Activated naive CD4-positive, alpha-beta T cell (primary cell): ENCODE measurements around the gene RCCD1.
"Not testable (repeated sequence)": the region's sequence is repeated elsewhere in the genome, so short reads cannot be mapped to it uniquely, and the experiment has no call there.

ENCODE experiments used
- DNase-seq, 4 experiments: peaks; one replicate each; lab custom pipeline; 2025; lab: John Stamatoyannopoulos, UW

The RCCD1 gene

DNA sequence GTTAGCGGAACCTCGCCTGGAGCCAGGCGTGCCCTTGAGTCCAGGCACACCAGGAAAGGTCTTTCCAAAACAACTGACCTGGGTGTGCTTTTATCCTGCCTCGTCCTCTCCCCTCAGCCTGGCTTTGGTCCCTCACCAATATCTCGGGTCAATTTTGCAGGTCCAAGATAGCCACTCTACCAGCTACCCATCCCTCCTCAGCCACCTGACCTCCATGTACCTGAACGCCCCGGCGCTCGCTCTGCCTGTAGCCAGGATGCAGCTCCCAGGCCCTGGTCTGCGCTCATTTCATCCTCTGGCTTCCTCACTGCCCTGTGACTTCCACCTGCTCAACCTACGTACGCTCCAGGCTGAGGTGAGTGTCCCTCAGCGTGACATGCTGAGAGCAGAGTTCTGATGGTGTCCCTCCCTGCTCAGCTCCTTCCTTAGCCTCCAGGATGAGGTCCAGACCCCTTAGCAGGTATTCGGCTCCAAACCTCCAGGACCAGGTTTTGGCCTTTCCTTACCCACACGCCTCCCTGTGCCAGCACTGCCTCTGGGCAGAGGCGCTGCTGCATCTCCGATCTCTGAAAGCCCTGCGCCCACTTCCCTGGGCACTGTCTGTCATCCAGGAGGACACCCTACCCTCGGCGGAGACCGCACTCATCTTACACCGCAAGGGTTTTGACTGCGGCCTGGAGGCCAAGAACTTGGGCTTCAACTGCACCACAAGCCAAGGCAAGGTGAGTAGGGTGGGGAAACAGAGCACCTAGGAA, 36.5 kb upstream of the RCCD1 start:
- no peak for DNase-seq

DNA sequence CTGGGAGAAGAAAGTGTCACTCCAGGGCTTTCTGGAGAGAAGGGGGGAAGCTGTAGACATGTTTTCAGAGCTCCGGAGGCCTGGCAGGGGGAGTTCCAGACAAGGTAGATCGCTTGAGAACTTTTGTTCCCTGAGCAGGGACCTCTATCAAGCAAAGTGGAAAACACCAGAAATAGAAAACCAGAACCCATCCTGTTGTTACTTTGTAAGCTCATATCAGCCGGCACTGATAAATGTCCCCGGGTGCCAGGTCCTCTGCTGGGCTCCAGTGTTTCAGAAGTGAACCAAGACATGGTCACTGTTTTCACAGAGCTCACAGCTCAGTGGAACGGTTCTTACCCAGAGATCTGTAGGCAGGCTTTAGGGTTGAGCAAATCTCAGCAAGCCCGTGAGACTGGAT, 35.8 kb upstream of the RCCD1 start:
- DNase-seq = no peak

- DNase-seq = no peak
Measured at GRCh38 chr15:90921887-90922286, 32.8 kb upstream of the RCCD1 start.

DNA sequence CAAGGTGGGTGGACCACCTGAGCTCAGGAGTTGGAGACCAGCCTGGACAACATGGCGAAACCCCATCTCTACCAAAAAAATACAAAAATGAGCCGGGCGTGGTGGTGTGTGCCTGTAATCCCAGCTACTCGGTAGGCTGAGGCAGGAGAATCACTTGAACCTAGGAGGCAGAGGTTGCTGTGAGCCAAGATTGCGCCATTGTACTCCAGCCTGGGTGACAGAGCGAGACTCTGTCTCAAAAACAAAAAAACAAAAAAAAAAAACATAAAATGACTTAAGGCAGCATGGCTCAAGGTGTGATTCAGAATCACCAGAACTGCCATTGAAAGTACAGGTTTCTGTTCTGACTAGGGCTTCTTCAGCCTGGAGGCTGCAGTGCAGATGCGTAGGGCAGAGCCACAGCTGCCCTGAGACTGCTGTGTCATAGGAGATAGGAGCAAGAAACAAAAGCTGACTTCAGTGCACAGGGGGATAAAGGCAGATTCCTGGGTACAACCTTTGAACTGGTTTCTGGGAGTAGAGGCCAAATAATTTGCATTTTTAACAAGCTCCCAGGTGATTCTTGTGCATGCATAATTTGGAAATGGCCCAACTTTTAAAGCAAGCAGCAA, 31.9 kb upstream of the RCCD1 start:
- DNase-seq = not testable (repeated sequence)

- DNase-seq = no peak
Measured at GRCh38 chr15:90924375-90924774, 30.3 kb upstream of the RCCD1 start.

DNA sequence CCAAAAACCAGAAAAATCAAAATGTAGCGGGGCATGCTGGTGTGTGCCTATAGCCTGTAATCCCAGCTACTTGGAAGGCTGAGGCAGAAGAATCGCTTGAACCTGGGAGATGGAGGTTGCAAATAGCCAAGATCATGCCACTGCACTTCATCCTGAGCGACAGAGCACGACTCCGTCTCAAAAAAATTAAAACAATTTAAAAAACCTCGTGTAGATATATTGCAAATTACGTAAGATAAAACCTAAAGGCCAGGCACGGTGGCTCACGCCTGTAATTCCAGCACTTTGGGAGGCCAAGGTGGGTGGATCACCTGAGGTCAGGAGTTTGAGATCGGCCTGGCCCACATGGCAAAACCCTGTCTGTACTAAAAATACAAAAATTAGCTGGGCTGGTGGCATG, 27.9 kb upstream of the RCCD1 start:
- DNase-seq = not testable (repeated sequence)

DNA sequence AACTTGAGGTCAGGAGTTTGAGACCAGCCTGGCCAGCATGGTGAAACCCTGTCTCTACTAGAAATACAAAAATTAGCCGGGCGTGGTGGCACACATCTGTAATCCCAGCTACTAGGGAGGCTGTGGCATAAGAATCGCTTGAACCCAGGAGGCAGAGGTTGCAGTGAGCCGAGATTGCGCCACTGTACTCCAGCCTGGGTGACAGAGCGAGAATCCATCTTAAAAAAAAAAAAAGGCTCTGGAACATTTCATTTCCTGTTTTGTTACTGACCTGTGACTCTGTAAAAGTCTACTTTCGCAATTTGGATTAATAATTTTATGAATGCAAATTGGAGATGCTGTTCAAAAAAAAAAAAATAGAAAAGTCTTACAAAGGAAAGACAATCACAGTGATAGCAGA, 26.6 kb upstream of the RCCD1 start:
- not testable (repeated sequence) for DNase-seq

- no peak for DNase-seq
Measured at GRCh38 chr15:90929246-90930019, 25.3 kb upstream of the RCCD1 start.

DNA sequence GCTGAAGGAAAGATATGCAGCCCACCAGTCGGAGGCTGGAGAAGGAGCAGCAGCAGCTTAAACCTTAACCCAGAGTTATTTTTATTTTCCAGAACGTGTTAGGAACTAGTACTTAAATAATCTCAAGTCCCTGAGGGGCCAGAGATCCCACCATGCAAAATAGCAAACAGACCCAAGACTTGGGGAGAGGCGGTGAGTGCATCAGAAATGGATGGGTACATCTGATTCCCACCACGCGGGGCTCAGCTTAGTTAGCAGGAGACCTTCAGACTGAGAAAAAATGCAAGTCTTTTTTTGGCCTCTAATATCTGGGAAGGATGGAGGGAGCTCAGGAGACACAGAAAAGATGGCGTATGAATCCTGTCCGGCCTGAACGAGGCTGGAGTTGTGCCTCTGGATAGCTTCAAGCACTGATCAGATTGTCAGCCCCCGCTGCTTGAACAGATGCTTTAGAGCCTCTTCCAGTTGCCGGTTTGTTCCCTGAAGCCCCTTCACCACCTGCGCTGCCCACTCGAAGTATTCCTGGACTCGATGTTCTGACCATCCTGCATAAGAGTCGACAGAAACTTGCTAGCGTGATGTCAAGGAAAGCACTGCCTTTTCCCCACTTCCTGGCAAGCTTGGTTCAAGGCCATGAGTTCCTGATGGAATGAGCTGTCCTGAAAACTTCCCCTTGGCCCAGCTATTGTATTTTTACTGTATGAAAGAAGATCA, 23.7 kb upstream of the RCCD1 start:
- no peak for DNase-seq

- DNase-seq = no peak
Measured at GRCh38 chr15:90931575-90931827, 23.2 kb upstream of the RCCD1 start.

DNA sequence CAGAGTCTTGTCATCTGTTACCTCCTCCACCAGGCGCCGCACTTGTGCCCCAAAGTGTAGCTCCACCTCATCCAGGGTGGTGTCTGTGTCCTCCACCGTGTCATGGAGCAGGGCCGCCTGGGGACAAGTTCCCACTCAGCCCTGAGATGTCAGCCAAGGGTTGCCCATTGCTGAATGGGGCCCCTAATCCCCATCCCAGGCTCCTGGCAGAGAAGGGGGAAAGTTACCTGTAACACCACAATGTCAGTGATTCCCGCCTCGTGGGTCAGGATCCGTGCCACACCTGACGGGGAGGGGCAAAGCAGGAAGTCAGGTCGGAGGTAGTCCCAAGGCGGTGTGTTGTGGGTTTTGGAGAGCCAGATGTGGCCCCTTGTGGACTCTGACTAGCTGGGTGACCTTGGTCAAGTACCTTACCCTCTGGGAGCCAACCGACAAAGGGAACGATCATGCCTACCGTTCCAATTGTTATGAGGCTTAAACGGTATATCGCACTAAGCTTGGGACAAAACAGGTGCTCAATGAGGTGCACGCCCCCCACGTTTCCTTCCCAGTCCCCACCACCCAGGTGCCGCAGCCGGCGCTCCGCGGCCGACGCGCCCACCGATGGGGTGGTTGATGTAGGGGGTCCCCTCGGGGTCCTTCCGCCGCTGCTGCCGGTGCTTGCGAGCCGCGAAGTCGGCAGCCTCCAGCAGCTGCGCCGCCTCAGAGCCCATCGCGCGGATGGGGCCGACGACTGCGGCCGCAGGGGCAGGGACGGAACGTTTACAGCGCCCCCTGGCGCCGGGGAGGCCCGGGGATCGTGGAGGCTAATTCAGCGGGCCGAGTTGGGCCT, 22.6 kb upstream of the RCCD1 start, which contains the start of gene HDDC3:
Gene HDDC3, minus strand, starts transcription at position 722 of the 832 bp plus-strand sequence. Its CDS starts 9 bp downstream, at position 713.
- DNase-seq = peak; percentile 83 to 92 (median 87)

DNA sequence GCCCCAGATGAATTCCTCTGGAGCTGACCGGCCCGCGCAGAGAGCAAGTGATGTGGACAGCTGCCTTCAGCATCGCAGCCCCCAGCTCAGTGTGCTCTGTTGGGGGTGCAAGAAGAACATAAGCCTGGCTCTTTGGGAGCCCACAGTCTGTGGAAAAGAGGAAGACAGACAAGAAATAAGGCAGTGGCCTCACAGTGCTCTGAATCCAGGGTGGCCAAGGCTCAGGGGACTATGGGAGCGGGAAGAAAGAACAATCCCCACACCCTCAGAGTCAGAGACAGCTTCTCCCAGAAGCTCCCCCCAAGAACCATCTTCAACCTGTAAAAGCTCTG, 22.1 kb upstream of the RCCD1 start:
- no peak for DNase-seq

DNA sequence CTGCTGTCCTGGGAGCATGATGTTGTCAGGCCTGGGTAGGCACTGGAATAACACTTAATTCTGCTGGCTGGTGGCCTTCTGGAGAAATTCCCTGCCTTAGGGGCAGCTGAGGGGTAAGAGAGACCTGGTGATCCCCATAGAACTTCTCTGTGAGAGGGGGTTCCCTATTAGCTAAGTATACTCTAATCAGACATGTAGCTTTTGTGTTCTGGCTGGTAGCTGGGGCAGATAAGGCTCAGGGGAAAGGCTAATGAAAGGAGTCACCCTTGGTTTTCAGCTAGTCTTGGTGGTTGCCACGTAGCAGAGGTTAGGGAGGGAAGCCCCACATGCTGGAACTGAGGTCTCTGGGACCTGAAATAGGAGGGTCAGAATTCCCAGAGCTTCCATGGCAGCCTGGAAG, 21.4 kb upstream of the RCCD1 start:
- DNase-seq = no peak

DNA sequence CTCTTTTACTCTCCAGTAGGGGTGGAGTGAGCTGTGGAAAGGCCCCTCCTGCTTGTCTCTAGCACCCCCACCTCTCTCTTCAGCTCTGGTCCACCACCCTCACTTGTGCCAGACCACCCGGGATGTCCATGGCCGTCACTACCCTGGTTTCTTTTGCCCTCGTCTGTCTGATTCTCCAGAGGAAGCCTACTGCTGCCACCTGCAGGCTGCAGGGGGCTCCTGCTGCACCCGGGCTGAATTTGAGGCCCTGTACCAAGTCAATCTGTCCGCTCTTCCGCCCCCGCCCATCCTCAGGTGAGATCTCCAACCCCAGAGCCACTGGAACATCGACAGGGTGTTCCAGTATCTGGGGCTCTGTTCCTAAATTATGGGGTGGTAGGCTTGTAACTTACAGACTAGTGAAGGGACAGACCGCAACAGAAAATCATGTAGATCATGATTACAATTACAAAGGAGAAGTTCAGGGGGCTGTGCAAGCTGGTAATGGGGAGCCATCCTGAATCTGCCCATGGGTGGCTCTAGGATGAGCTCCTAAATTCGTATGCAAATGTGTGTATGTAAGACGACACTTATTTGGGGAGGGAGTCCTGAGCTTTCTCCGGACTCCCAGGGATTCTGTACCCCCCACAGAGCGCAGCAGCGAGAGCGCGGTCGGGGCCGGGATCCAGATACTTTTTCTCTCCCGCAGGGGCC, 20.3 kb upstream of the RCCD1 start:
- DNase-seq = peak; percentile 47 to 76 (median 56)

- peak; percentile 87 to 98 (median 90) for DNase-seq
Measured at GRCh38 chr15:90934949-90935751, 19.5 kb upstream of the RCCD1 start, which contains the start of gene UNC45A. UNC45A (plus strand) TSS chr15:90935285; CDS start chr15:90935325, 40 bp downstream.

DNA sequence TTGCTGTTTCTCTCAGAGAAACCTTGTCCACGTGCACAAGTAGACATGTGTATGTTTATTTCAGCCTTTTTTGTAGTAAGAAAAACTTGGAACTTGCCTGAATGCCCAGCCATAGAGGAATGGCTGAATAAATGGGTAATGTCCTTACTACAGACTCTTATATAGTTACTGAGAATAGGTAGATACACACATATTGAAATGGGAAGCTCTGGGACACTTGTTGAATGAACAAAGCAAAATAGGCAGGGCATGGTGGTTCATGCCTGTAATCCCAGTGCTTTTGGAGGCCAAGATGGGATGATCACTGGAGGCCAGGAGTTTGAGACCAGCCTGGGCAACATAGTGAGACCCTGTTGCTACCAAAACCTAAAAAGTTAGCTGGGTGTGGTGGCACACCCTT, 17.9 kb upstream of the RCCD1 start:
- DNase-seq = no peak

DNA sequence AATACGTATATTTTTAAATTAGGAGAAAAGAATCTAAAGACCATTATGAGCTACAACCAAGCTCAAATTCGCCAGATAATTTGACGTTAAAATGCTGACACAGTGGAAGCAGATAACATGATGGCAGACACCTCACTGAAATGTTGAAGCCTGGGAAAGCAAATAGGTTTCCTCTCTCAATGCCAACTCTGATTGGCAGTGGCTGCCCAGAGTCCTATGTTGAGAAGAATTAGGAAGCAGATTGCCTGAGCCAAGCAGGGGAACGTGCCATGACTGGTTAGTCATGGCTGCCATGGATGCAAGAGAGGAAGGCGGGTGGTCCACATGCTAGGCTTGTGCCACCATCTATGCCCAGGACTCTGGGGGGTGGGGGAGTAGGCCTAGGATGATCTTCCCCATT, 16.4 kb upstream of the RCCD1 start:
- no peak for DNase-seq

DNA sequence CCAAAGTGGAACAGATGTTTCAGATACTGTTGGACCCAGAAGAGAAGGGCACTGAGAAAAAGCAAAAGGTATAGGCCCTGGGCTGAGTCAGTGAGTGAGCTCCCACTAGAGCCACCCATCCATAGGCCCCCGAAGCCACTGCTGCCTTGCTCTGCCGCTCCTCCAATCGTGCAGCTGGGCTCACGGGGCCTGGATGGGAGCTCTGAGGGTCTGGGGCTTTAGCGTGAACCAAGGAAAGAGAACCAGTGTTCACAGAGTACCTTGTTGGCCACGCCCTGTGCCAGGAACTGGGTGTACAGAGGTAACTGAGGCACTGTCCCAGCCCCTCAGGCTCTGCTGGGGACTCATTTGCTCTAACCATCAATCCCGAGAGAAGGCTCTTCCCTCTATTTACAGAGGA, 14.9 kb upstream of the RCCD1 start:
- DNase-seq = no peak

- no peak for DNase-seq
Measured at GRCh38 chr15:90941038-90941437, 13.6 kb upstream of the RCCD1 start.
